ENCODE results near the gene LMO7.
"Not testable (repeated sequence)": the region's sequence is repeated elsewhere in the genome, so short reads cannot be mapped to it uniquely, and the experiment has no call there.

DNA sequence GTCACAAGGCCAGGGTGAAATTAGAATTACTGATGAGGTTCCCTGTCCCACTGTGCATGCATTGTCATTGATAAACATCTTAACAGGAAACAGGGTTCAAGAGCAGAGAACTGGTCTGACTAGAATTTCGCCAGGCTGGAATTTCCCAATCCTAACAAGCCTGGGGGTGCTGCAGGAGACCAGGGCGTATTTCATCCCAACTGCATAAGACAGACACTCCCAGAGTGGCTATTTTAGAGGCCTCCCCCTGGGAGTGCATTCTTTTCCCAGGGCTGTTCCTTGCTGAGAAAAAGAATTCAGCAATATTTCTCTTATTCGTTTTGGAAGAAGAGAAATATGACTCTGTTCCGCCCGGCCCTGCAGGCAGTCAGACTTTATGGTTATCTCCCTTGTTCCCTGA lies 144.0 kb downstream of the LMO7 start:
- not testable (repeated sequence) for TF ChIP-seq POLR2A (IDR thresholded peaks at IDR 0.05; ENCODE audit: low read length); GATA1 (IDR thresholded peaks at IDR 0.05; ENCODE audit: low read depth, low read length)

All from erythroblast (primary cell).